Measurements from ENCODE around the gene PLPPR2.
"Not testable (repeated sequence)": the region's sequence is repeated elsewhere in the genome, so short reads cannot be mapped to it uniquely, and the experiment has no call there.

The PLPPR2 gene

GRCh38 chr19:11390933-11391680, 35.9 kb downstream of the PLPPR2 start:
- no peak for FAIRE-seq
- DNase-seq (ENCODE audit: insufficient read length, low spot score) = no peak

- DNase-seq (ENCODE audit: insufficient read length, low spot score) (no peak), FAIRE-seq (no peak)
Observed at GRCh38 chr19:11397089-11397610, 41.9 kb downstream of the PLPPR2 start.

GRCh38 chr19:11399667-11400066, 44.4 kb downstream of the PLPPR2 start:
- no peak for FAIRE-seq
- DNase-seq (ENCODE audit: insufficient read length, low spot score) = no peak

GRCh38 chr19:11400798-11401197, 45.6 kb downstream of the PLPPR2 start:
- FAIRE-seq = no peak
- no peak for DNase-seq (ENCODE audit: insufficient read length, low spot score)

GRCh38 chr19:11401808-11402543, 46.7 kb downstream of the PLPPR2 start:
- DNase-seq (ENCODE audit: insufficient read length, low spot score) (no peak), FAIRE-seq (no peak)

- DNase-seq (ENCODE audit: insufficient read length, low spot score) (no peak), FAIRE-seq (no peak)
Observed at GRCh38 chr19:11404588-11405222, 49.5 kb downstream of the PLPPR2 start.

- no peak for DNase-seq (ENCODE audit: insufficient read length, low spot score)
- FAIRE-seq = no peak
Observed at GRCh38 chr19:11405846-11406643, 50.8 kb downstream of the PLPPR2 start.

- FAIRE-seq; DNase-seq (ENCODE audit: insufficient read length, low spot score): not testable (repeated sequence)
Observed at GRCh38 chr19:11406703-11407236, 51.5 kb downstream of the PLPPR2 start.

GRCh38 chr19:11408591-11408990, 53.4 kb downstream of the PLPPR2 start:
- FAIRE-seq (no peak), DNase-seq (ENCODE audit: insufficient read length, low spot score) (no peak)

- DNase-seq (ENCODE audit: insufficient read length, low spot score) (no peak), FAIRE-seq (no peak)
Observed at GRCh38 chr19:11410682-11411081, 55.5 kb downstream of the PLPPR2 start.

- DNase-seq (ENCODE audit: insufficient read length, low spot score) (no peak), FAIRE-seq (no peak)
Observed at GRCh38 chr19:11414544-11414943, 59.3 kb downstream of the PLPPR2 start.

Measured in GM19239 (cell line).